DMS53 treated with DMSO at 0.1 percent for 48 hours (cell line): ENCODE results near the gene ZSWIM9.

Experiments used
- DNase-seq: peaks from one replicate; lab custom pipeline; 2025; ENCODE audit not compliant: unreplicated experiment; lab: John Stamatoyannopoulos, UW

Gene ZSWIM9

DNA sequence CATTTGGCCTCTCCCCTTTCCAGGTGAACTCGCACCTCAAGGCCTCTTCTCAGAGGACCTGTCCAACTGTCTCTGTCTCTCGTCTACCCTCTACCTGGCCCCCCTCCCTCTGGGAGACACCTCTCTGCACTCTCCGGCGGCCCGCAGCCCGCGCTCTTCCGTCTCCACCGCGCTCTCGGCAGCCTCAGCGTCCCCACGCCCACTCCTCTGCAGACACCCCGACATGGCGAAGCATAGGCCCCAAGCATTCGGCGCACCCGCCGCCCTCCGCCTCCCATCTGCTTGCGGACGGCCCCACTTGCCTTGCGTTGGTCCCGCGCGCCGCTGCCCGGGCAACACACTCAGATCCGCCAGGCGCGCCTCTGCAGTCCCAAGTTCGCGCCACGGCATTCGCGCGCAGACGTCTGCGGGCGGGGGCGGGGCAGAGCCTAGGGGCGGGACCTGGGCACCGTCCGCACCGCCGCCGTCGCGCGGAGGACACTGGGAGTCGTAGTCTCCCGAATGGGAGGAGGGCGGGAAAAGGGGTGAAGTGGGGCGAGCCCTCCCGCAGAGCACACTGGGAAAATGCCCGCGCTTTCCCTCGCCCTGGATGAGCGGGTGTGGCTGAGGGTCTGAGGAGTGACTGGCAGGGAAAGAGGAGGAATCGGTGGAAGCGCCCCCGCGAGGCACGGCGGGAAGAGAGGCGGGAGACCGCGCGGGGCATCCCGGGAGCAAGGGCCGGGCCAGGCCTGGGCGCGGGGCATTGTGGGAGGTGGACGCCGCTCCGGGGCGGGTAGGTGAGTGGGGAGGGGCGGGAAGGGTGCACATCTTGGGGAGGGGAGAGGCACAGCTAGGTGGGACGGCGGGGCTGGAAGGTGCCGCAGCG, at the start of gene ZSWIM9, which contains the start of gene LIG1:
Gene ZSWIM9, plus strand, starts transcription at position 742 of the 865 bp plus-strand sequence. CDS start 1,123 bp downstream, outside the sequence.
Gene LIG1, minus strand, starts transcription at position 406 of the 865 bp plus-strand sequence. CDS start 4,778 bp downstream, outside the sequence.
- DNase-seq = peak; percentile 97

DNA sequence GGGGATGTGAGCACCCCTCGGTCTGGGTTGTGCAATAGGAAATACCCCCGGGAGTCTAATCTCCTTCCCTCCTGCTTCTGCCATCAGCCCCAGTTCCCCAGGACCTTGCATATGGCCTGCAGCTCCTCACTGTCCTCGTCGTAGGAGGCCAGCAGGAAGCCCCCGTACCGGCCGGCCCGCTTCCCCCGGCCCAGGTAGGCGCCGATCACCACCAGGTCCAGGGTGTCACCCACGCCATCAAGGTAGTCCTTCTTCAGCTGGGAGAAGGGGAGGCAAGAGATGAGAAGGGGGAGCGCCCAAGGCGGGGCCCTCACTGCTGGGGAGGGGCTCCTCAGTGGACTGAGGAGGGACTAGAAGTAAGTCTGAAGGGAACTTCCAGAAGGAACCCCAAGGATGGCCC, 49.4 kb upstream of the ZSWIM9 start:
- no peak for DNase-seq

DNA sequence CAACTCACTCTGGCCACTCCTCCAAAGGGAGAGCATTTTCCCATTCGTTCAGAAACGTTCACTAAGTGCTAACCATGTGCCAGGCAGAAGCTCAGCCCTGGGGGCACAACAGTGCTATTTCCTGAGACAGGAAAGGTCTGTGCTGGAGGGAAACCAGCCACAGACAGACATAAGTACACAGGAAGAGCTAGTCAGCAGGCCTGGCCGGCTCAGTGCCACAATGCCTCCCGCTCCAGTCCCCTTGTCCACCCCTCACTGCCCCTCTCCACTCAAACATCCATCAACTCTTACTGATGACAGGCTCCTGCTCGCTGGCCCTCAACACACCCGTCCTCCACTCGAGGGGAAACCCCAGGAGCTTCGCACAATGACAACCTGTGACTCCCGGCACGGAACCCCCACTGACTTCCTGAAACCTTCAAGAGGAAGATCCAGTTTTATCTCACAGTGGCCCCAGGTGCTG, 48.5 kb upstream of the ZSWIM9 start:
- DNase-seq = no peak

DNA sequence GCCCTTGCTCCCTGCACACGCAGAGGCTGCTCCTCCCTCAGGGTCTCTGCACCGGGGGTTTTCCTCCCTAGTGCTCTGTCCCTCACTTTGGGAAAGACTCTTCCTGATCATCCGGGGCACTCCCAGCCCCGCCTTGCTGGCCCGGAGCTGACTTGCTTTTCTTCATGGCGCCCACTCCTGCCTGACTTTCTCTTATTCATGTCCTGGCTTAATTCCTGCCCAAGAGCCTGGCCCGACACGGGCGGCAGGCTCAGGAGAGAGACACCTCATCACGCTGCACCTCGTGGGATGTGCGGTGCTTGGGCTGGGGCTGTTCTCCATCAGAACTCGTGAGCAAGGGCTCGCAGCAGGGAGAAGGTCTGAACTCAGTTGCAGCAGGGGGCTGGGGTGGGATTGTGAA, 48.1 kb upstream of the ZSWIM9 start:
- DNase-seq = no peak

DNA sequence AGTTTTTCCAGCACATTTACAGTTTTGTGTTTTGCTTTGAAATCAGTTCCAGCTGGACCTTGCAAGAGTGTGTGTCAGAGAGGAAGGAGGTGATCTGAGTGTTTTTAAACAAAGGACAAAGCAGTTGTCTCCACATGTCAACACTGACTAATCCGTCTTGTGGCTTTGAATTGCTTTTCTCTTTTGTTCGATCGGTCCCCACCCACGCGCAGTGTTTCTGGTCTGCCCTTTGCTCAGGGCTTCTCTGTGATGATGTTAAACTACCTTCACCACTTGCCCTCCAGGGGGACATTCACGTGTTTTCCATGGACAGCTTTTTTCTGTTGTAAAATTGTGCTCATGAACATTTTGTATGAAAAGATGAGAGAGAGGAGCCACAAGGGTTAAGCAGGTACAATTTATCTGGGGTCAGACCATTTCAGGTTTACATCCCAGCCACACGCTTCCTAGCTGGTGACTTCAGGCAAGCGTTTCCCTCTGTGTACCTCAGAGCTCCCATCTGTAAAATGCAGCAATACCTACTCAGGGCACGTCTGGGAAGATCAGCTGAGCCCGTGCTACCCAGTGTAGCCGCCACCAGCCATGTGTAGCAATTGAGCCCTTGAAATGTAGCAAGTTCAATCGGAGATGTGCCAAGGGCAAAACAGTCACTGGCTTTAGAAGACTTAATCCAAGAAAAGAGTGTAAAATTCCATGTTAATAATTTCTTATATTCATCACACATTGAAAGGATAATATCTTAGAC, 46.4 kb upstream of the ZSWIM9 start:
- DNase-seq = peak; percentile 50

DNA sequence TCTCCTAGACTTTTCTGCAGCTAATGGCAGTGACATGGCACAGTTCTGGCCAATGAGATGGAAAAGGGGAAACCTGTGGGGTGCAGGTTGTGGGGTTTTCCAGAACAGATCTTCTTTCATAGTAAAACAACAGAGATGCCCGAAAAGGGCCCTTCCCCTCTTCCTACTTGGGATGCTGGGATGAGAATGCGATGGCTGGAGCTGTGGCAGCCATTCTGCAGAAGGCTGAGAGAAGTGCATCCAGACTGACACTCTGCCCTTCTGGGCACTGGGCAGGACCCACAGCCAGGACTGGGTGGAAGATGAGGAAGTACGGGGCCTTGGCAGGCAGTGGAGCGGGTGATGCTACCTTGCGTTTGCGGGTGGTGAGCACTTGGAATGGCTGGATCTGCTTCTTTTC, 42.9 kb upstream of the ZSWIM9 start:
- no peak for DNase-seq

DNA sequence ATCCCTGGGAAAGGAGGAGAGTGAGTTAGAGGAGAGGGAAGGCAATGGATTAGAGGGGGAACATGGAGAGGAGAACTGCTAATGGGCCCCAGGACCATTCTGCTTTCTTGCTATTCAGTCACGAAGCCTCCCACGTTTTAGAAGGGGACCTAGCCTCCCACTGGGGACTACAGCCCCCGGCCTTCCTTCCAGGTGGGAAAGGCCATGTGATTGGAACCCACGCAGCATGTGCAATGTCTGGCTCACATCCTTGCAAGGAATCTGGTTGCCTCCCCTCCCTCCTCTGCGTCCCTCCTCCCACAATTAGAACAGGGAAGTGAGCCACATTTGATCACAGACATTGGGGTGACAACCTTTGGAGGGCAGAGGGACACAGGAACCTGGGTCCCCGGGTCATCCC, 37.4 kb upstream of the ZSWIM9 start:
- DNase-seq = no peak

DNA sequence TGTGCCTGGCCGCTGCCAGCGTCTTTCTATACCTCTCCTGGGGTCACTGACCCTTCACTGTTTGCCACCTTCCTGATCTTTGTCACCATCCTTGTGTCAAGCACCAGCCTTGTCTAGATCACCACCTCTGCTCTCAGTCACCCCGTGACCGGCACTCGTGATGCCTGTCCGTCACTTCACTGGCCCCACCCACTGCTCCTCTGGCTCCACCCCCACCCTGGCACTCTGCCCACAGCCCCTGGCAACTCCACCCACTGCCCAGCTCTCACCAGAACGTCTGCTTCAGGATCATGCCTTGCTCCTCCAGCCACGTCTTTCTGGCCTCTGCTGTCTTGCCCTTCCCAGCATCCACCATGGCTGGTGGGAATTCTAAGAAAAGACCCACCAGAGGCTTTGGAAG, 35.1 kb upstream of the ZSWIM9 start:
- DNase-seq = no peak

DNA sequence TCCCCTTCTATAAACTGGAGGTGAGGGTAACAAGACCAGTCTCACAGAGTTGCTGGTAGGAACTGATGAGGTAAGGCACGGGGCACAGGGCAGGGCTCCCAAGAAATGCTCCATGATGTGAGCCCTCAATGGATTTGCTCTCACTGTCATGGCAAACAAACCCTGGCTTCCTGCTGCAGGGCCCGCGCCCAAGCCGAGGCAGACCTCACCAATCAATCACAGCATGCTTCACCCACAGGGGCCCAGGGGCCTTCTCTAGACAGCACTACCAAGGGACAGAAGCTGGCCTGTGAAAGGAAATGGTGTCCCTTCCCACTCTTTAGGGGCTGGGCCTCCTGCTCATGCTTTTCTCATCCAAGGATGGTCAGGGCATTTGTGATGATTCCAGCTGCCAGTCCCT, 33.9 kb upstream of the ZSWIM9 start:
- DNase-seq = no peak

DNA sequence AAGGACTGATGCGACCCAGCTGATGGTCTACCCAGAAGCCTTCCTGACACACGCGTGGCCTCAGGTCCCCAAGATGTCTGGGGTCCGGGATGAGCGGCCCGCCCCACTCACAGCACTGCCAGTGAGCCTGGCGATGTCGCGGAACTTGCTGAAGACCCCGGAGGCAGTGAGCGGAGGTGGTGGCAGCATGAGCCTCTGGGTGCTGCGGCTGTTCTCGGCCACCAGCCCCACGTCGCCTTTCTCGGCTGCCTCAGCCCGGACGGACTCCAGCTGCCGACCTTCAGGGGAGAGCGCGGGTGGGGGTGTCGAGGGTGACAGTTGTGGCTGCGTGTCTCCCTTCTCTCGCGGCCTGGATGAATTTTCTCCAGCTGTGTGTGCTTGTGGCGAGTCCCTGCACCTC, 33.1 kb upstream of the ZSWIM9 start:
- no peak for DNase-seq

DNA sequence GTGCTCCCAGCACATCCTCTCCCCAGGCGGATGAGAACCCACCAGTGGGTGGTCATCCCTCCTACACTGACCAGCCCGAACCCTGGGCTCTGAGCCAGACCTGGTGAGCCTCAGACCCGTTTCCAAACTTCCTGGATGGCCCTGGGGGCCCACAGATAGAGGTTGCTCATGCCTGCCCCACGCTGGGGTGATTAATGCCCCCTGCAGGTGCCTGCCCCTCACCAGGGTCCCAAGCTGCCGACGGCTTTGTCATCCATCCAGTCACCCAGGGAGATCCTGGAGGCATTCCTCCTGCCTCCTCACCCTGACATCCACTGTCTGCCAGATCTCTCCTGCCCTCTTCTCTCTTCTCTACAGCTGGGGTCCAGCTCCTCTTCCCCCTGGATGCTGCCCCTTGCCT, 31.4 kb upstream of the ZSWIM9 start:
- DNase-seq = no peak

DNA sequence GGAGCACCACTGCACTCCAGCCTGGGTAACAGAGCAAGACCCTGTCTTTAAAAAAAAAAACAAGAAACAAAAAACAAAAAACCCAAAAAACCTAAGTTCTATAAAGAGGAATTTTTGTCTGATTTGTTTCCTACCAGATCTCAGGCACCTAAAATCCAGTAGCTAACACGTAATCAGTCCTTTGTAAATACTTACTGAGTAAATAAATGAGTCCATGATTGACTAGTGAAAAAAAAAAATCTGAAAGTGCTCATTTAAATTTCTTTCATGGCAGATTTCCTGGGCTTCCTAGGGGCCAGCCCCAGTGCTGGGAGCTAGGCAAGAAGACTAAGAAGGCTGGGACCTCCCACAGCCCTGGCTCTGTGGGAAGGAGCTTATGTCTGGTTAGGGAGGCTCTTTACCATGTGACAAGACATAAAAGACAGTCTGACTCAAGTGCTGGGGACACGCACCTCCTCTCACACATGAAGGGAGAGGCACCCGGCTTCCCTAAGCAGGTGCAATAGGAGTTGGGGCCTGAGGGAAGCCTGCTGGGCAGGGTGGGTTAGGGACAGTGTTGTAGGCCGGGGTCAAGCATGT, 22.8 kb upstream of the ZSWIM9 start:
- no peak for DNase-seq

DNA sequence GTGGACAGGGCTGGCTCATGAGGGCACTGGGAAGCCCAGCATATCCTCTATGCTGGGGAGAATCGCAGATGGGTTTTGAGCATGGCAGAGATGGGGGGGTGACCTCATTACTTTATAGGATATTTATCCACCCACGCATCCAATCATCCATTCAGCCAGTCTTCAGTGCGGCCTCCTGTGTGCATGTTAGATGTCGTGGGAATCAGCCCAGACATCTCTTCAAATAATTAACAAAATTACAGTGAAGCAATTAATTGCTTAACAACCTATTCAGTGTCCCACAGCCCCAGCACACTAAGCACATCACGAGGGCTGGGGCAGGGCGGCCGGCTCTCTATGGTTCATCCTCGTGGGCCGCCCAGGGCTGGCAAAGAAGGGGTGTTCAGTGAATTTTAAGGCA, 21.9 kb upstream of the ZSWIM9 start:
- no peak for DNase-seq

DNA sequence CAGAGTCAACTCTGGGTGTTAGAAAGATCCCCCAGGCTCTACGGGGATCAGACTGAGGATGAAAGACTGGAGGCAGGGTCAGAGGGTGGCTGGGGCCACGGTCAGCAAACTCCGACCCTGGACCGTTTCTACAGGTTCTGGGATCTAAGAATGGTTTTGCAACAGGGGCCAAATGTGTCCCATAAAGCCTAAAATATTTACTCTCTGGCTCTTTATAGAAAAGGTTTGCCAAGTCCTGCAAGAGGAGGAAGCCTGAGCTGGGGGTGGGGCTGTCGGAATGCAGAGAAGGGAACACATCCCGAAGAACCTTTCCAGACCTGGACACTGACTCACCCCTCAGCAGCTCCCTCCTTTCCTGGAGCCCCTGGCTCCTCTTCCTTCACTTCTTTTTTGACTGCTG, 21.1 kb upstream of the ZSWIM9 start:
- no peak for DNase-seq

DNA sequence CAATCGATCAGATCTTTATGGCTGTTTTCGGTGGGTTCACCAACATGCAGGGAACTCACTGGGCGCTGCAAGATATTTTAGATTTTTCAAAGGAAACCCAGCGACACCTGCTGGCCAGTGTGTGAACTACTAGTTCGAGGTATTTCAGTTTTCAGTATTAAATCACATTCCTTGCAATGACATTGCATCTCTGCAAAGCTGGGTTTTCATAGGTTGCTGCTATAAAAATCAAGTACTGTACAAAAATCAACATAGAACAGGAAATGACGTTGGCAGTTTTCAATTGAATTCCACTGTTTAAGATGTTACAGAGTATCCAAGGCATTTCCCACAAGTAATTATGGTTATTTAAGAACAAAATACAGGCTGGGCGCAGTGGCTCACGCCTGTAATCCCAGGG, 17.9 kb upstream of the ZSWIM9 start:
- DNase-seq = peak; percentile 69

DNA sequence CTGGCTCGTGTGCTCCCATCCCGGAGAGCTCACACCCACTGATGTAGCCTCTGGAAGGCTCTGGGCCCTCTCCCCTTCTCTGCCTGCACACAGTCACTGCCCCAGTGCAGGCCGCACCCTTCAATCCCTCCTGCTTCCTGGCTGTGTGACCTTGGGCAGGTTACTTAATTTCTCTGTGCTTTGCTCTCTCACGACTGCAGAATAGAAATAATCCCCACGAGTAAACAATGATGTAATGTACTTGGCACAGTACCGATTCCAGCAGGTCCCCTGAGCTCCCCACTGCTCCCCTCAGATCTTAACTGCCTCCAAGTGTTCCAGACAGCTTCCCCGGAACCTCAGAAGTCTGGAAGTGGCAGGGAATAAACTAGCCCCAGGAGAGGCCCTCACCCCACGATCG, 16.5 kb upstream of the ZSWIM9 start:
- DNase-seq = no peak

DNA sequence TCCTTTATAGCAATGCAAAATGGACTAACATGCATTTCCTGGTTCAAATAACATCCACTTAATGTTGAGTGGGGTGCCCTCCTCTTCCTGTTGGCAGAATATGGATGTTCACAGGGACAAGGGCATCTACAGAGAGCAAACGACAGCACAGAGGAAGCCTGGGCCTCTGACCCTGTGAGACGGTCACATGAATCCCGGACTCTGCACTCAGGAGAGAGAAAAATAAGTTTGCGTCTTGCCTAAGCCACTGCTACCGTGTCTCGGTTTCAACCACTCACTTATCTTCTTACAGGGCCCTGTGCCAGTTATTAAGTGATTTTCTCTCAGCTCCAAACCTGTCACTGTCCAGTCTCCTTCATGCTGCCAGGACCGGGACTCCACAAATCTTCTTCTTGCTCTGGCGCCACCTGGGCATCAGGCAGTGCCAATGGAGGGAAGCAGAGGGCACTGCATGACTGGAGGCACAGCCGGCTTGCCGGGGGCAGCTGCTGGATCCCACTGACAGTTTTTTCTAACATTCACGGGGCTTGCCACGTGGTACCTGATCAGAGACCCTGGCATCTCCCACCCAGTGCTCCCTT, 12.2 kb upstream of the ZSWIM9 start:
- no peak for DNase-seq

DNA sequence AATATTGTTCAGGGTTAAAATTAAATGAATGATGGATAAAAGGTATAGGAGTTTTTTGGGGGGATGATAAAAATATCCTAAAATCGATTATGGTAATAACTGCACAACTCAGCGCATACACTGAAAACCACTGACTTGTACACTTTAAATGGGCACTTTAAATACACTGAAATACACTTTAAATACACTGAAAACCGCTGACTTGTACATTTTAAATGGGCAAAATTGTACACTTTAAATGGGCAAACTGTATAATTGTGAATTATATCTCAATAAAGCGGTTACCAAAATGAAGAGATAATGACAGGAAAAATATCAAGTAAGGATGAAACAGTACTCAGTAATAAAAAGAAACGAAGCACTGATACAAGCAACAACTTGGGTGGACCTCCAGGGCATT, 1.8 kb upstream of the ZSWIM9 start:
- DNase-seq = no peak

DNA sequence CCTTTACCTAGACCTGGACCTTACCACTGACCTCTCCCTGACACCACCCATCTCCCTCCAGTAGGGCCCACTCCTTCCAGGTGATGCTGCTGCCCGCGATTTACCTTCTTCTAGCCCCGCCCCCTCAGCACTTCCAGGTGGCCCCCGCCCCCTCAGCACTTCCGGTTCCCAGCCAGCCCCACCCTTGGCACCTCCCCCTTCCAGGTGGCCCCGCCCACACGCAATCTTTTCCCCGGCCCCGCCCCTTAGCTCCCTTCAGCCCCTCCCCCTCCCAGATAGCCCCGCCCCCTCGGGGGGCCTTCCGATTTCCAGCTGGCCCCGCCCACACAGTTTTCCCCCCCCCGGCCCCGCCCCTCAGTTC, 922 bp upstream of the ZSWIM9 start:
- DNase-seq = peak; percentile 64

DNA sequence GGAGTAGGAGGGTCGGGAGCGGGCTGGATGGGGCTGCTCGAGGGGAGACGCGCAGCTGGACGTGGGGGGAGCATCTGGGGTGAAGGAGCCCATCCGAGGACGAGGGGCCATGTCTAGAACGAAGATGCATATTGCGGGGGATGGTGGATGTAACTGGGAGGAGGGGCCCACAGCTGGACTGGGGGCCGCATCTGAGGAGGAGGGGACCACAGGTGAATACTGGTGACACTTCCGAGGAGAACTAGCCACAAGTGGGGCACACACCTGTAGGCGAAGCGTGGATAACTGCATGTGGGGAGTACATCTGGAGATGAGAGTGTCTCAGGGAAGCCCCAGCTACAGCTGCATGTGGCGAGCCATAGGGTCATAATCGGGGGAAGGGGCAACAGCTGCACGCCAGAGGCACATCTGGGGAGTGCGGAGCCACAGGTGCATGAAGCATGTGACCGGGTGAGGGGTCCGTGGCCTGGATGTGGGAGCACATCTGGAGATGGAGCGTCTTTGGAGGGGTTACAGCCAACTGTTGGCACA, 402 bp downstream of the ZSWIM9 start:
- DNase-seq = no peak

DNA sequence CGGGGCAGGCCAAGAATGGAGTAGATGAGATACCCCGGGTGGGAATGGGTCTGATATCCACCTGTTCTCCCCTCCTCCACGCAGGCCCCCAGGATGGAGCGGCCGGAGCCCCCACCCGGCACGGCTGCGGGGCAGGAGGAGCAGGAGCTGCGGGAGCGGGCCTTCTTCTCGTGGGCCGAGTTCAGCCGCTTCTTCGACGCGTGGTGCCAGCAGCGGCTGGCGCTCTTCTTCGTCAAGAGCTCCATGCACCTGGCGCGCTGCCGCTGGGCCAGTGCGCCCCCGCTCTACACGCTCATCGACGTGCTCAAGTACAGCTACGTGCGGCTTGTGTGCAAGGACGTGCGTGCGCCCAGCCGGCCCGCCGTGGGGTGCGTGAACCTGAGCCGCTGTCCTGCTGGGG, 1.2 kb downstream of the ZSWIM9 start:
- no peak for DNase-seq
